Astrocyte of the cerebellum (primary cell): Measurements from ENCODE around the gene PATJ.
A peak's percentile ranks its signal among the peaks of the same experiment; 100 is the strongest.

Experiments
- DNase-seq: peaks from one replicate; pipeline ENCODE4 v3.0.0-alpha.2; 2011; ENCODE audit warnings: low read depth
- H3K4me3 ChIP-seq: 2 replicates; pipeline ENCODE4 v1.5.1; 2011; ENCODE audit warnings: mild to moderate bottlenecking, low read depth, low read length, moderate library complexity
- in situ Hi-C: cut with HindIII; loops from 2 replicates; pipeline ENCODE4 v1.10.0; 2017; ENCODE audit warnings: low sequenced_read_pairs
- TF ChIP-seq, protein P1 (sequence below): IDR thresholded peaks from 2 replicates; pipeline ENCODE4 v1.5.1; 2012; ENCODE audit warnings: low read length, low read depth, moderate library complexity, mild to moderate bottlenecking; ENCODE audit errors: missing control alignments

Gene PATJ

DNA sequence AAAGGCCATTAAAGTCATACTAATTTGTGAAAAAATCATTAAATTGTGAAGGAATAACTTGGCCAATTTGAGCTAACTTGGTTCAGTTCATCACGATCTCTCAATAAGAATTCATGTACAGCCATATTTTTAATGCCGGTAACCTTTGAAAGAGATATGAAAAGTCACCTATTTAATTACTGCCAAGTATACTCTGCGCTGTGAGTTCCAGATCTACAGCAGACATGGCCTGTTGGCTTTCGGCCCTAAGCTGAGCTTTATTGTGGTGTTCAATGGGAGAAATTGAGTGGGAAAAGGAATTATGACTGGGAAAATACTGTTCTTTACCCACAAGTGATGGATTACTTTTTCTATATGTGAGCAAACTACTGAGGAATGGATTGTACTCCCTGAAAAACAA is 292.5 kb downstream of the PATJ start:
- DNase-seq, result no peak
- TF ChIP-seq, protein P1, sequence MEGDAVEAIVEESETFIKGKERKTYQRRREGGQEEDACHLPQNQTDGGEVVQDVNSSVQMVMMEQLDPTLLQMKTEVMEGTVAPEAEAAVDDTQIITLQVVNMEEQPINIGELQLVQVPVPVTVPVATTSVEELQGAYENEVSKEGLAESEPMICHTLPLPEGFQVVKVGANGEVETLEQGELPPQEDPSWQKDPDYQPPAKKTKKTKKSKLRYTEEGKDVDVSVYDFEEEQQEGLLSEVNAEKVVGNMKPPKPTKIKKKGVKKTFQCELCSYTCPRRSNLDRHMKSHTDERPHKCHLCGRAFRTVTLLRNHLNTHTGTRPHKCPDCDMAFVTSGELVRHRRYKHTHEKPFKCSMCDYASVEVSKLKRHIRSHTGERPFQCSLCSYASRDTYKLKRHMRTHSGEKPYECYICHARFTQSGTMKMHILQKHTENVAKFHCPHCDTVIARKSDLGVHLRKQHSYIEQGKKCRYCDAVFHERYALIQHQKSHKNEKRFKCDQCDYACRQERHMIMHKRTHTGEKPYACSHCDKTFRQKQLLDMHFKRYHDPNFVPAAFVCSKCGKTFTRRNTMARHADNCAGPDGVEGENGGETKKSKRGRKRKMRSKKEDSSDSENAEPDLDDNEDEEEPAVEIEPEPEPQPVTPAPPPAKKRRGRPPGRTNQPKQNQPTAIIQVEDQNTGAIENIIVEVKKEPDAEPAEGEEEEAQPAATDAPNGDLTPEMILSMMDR, result no peak
- in situ Hi-C loops, result no loop called here
- H3K4me3 ChIP-seq, result no peak overlapping the region

DNA sequence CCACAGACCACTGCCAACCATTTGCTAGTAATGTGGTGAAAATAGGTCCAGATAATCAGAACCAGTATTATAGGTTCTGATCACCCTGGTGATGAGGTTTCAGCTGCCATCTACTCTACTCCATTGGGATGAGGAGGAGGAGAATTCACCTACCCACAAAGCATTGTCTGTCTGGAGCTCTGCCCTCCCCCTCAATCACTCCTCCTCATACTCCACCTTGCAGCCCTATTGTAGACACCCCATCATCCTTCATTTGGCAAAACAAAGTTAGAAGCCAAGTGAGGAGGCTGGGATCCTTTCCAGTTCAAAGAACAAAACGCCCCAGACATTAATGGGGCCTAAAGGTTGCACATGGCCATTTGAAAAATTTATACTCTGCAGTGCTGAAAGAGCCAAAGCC is 295.0 kb downstream of the PATJ start:
- no peak for DNase-seq
- H3K4me3 ChIP-seq, result no peak overlapping the region
- TF ChIP-seq, protein P1, result no peak
- in situ Hi-C loops, result no loop called here

DNA sequence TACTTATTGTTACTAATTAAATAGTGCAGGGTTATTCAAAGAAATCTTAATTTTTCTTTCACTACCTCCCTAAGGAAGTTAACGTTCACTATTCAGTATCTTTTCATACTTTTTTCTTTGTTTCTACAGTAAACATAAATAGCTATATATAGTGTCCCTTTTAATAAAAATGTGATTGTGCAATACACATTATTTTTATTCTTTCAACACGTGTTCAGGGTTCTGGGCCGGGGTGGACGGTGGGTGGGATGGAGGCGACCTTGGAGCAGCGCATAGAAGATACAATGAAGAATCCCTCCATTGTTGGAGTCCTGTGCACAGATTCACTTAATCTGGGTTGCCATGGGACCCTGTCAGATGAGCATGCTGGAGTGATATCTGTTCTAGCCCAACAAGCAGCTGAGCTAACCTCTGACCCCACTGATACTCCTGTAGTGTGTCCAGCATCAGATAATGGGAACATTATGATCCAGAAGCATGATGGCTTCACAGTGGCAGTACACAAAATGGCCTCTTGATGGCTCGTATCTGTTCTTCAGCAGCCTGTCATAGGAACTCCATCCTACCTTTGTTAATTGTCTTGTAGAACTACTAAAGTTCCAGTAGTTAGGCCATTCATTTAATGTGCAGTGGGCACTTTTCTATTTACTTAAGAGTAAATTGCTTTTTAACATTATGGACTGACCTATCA is 296.5 kb downstream of the PATJ start:
- no peak for DNase-seq
- TF ChIP-seq, protein P1, result peak; percentile 21
- no peak overlapping the region for H3K4me3 ChIP-seq
- in situ Hi-C loops, result no loop called here

DNA sequence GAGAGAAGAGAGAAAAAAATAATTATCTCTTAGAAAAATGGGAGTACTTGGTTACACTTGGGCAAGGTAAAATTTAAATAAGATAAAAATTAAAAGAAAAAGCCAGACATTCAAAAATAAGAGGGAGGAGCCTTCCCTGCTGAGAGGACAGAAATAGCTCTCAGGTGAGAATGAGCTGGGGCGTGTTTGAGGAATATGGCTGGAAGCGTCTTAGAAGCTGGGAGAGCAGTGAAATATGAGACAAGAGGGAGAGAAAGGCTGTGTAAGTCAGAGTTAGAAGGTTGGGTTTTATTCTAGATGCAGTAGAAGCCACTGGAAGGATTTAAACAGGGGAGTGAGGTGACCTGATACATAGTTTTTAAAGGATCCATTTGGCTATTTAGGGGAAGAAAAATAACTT is 298.2 kb downstream of the PATJ start:
- TF ChIP-seq, protein P1, result no peak
- in situ Hi-C loops, result no loop called here
- no peak for DNase-seq
- no peak overlapping the region for H3K4me3 ChIP-seq

DNA sequence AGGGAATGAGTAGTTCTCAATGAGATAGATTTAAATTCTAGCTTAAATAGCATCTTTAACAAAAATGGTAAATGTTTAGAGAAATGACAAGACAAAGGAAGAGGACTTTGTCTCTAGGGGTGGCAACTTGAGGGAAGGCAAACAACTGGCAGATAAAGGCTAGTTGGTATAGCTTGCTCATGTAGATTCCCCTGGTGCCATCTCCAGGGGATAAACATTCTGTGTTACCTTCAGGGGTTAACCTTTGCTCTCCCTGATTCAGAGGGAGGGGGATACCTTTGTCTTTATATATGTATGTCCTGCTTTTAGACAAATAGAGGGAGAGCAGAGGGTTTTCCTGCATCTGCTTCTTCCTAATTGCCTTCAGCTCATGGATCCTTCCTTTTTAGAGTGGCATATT is 298.7 kb downstream of the PATJ start:
- H3K4me3 ChIP-seq, result no peak overlapping the region
- TF ChIP-seq, protein P1, result no peak
- in situ Hi-C loops, result no loop called here
- DNase-seq, result no peak

DNA sequence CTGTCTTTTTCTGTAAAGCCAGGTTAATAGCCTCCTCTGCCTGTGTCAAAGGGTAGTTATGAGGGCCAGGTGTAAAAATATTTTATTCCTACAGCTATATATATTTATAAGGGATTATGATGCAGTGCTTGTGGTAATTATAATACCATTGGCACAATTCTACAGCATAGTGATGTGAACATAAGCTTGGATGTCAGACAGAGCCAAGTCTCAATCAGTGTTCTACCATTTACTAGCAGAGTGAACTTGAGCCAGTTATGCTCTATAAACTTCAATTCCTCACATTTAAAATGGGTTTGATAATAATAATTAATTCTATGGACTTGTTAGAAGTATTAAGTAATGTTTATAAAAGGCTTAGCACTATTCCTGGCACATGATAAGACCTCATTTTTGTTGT is 300.9 kb downstream of the PATJ start:
- no peak for DNase-seq
- TF ChIP-seq, protein P1, result no peak
- no peak overlapping the region for H3K4me3 ChIP-seq
- in situ Hi-C loops, result no loop called here
